HepG2 (cell line): ENCODE results near the gene RHOD. TPM values are rescaled to one million over a fixed set of nuclear protein-coding genes. Genes with fewer than 3 reads are reported as not detected.

Source experiments
- ADNP ChIP-seq: sonication (generic); formaldehyde crosslinking; IDR thresholded peaks from 2 replicates; pipeline ENCODE4 v1.4.0; 2020; ENCODE audit warnings: missing genetic modification reagents
- AFF4 ChIP-seq: sonication (generic); formaldehyde crosslinking; IDR thresholded peaks from 2 replicates; pipeline ENCODE4 v1.4.0; 2020; ENCODE audit warnings: missing genetic modification reagents
- FOXA3 ChIP-seq: IDR thresholded peaks from 2 replicates; pipeline ENCODE4 v1.6.1; 2016; ENCODE audit warnings: missing genetic modification reagents, missing compliant biosample characterization
- HCFC1 ChIP-seq: fragments of 150-350 bp; IDR thresholded peaks from 2 replicates; pipeline ENCODE4 v1.6.1; 2014; ENCODE audit warnings: low read depth, low read length
- HDAC1 ChIP-seq: sonication (generic); formaldehyde crosslinking; IDR thresholded peaks from 2 replicates; pipeline ENCODE4 v1.5.1; 2020; ENCODE audit warnings: mild to moderate bottlenecking, missing genetic modification reagents
- HNRNPH1 ChIP-seq: fragments of 200-400 bp; formaldehyde crosslinking; optimal IDR thresholded peaks from 2 replicates; pipeline ENCODE3; 2017; ENCODE audit warnings: mild to moderate bottlenecking, low read depth, low read length
- KLF16 ChIP-seq, 2 experiments: sonication (generic) in 1 of 2; formaldehyde crosslinking in 1 of 2; IDR thresholded peaks; 2 replicates each; pipeline versions ENCODE4 v1.6.1 to v1.8.0; 2016 to 2023; ENCODE audit warnings: missing genetic modification reagents in 2 of 2, missing compliant biosample characterization in 1 of 2
- MED8 ChIP-seq: sonication (generic); formaldehyde crosslinking; IDR thresholded peaks from 2 replicates; pipeline ENCODE4 v1.8.1; 2023; ENCODE audit warnings: mild to moderate bottlenecking, missing genetic modification reagents; ENCODE audit not compliant: insufficient replicate concordance
- MYNN ChIP-seq: sonication (generic); formaldehyde crosslinking; IDR thresholded peaks from 2 replicates; pipeline ENCODE4 v1.4.0; 2020; ENCODE audit warnings: mild to moderate bottlenecking, low read depth, missing genetic modification reagents
- ZBTB43 ChIP-seq: sonication (generic); formaldehyde crosslinking; conservative IDR thresholded peaks from 2 replicates; pipeline ENCODE4 v1.4.0; 2020; ENCODE audit warnings: missing genetic modification reagents
- ZNF256 ChIP-seq: sonication (generic); formaldehyde crosslinking; conservative IDR thresholded peaks from 2 replicates; pipeline ENCODE4 v1.4.0; 2020; ENCODE audit warnings: missing genetic modification reagents
- ZNF317 ChIP-seq: sonication (generic); formaldehyde crosslinking; IDR thresholded peaks from 2 replicates; pipeline ENCODE4 v1.5.0; 2020; ENCODE audit warnings: mild to moderate bottlenecking, missing genetic modification reagents
- ZNF343 ChIP-seq: sonication (generic); formaldehyde crosslinking; IDR thresholded peaks from 2 replicates; pipeline ENCODE4 v1.4.0; 2020; ENCODE audit warnings: mild to moderate bottlenecking, missing genetic modification reagents
- ZNF430 ChIP-seq: sonication (generic); formaldehyde crosslinking; IDR thresholded peaks from 2 replicates; pipeline ENCODE4 v1.9.0; 2021; ENCODE audit warnings: mild to moderate bottlenecking, missing genetic modification reagents
- ZNF572 ChIP-seq: sonication (generic); formaldehyde crosslinking; IDR thresholded peaks from 2 replicates; pipeline ENCODE4 v1.5.1; 2020; ENCODE audit warnings: mild to moderate bottlenecking, missing genetic modification reagents
- ZNF609 ChIP-seq: sonication (generic); formaldehyde crosslinking; IDR thresholded peaks from 2 replicates; pipeline ENCODE4 v1.4.0; 2020; ENCODE audit warnings: mild to moderate bottlenecking, missing genetic modification reagents, borderline replicate concordance
- ZNF740 ChIP-seq: sonication (generic); formaldehyde crosslinking; IDR thresholded peaks from 2 replicates; pipeline ENCODE4 v1.4.0; 2020; ENCODE audit warnings: missing genetic modification reagents
- polyA plus RNA-seq, 8 experiments: library from polyadenylated mRNA; depleted of rRNA in 3 of 8; stranded (reverse) in 7 of 8; unstranded in 1 of 8; fragments of >200 nt; fragmentation: Illumina TruSeq in 4 of 8; extraction: Trizol in 4 of 8; gene quantifications; 2 replicates each; pipeline versions ENCODE4 v1.2.1 to v1.2.3, GENCODE V29; 2011 to 2016; ENCODE audit warnings: low read depth in 4 of 8, missing spikeins in 1 of 8, mixed read lengths in 1 of 8; ENCODE audit not compliant: insufficient read depth in 1 of 8
- total RNA-seq, 5 experiments: library from RNA; depleted of rRNA; stranded (reverse); fragments of >200 nt; fragmentation: Illumina TruSeq; extraction: Trizol; gene quantifications; 2 replicates each; pipeline ENCODE4 v1.2.3, GENCODE V29; 2016; ENCODE audit warnings: low read depth in 1 of 5
- TF ChIP-seq, protein P1 (sequence below): sonication (generic); formaldehyde crosslinking; IDR thresholded peaks from 2 replicates; pipeline ENCODE4 v1.9.0; 2022; ENCODE audit warnings: missing genetic modification reagents, mild to moderate bottlenecking, borderline replicate concordance

The RHOD gene
- total and polyA plus RNA-seq, 2 of the 13 experiments (the other 11 are each of a cell fraction or from before 2014, with no cell fraction given), result 0.27 to 0.98 TPM

DNA sequence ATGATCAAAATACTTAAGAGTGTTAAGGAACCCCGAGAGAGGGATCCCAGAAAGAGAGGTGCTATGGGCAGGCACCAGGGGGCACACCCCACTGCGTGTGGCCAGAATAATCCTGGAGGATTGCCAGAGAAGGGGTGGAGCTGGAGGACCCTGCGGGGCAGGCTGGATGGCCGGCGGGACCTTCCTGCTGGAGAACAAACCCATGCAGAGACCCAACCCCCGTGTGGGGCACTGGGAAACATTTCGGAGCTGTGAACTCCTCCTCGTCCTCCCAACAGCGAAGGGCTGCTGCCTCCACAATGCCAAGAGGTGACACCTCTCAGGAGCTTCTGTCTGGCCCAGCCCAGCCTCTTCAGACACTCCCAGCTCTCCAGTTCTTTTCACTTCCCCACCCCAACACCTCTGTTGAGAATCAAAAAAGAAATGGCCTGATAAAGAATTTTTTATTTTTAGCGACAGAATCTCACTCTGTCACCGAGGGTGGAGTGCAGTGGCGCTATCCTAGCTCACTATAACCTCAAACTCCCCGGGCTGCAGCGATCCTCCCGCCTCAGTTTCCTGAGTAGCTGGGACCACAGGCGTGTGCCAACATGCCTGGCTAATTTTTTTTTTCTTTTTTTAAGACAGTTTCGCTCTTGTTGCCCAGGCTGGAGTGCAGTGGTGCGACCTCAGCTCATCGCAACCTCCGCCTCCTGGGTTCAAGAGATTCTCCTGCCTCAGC lies 25.6 kb downstream of the RHOD start (continued):
- TF ChIP-seq HDAC1 (CRISPR knock-in tag) (no peak), ZNF609 (CRISPR knock-in tag) (no peak), ZNF572 (CRISPR knock-in tag) (no peak), MYNN (CRISPR knock-in tag) (no peak), ZNF343 (no peak), HNRNPH1 (no peak), ZBTB43 (CRISPR knock-in tag) (no peak), MED8 (CRISPR knock-in tag) (no peak), ZNF740 (CRISPR knock-in tag) (no peak), FOXA3 (no peak), ZNF317 (no peak), HCFC1 (no peak), KLF16 (CRISPR knock-in tag; IDR thresholded peaks at IDR 0.05) (no peak), ZNF256 (CRISPR knock-in tag) (no peak), ADNP (CRISPR knock-in tag) (no peak), AFF4 (CRISPR knock-in tag) (no peak), ZNF430 (CRISPR knock-in tag) (no peak)
- TF ChIP-seq, protein P1, sequence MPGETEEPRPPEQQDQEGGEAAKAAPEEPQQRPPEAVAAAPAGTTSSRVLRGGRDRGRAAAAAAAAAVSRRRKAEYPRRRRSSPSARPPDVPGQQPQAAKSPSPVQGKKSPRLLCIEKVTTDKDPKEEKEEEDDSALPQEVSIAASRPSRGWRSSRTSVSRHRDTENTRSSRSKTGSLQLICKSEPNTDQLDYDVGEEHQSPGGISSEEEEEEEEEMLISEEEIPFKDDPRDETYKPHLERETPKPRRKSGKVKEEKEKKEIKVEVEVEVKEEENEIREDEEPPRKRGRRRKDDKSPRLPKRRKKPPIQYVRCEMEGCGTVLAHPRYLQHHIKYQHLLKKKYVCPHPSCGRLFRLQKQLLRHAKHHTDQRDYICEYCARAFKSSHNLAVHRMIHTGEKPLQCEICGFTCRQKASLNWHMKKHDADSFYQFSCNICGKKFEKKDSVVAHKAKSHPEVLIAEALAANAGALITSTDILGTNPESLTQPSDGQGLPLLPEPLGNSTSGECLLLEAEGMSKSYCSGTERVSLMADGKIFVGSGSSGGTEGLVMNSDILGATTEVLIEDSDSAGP (CRISPR knock-in tag), result peak; percentile 35; the same call in 1 of the 2 replicates
